Ovary (tissue), 3 donors: ENCODE data around the gene HMSD.

Source experiments
- CTCF ChIP-seq, 3 donors: fragments of 450-650 bp in 2 of 3; fragments of 200-600 bp in 1 of 3; IDR thresholded peaks; one replicate each; pipeline versions ENCODE4 v1.5.1 to v1.8.0; 2016 to 2022; ENCODE audit warnings: antibody characterized with exemption in 3 of 3, mild to moderate bottlenecking in 1 of 3
- EP300 ChIP-seq: sonication (generic); formaldehyde crosslinking; IDR thresholded peaks from one replicate; pipeline ENCODE4 v1.6.1; 2017; ENCODE audit warnings: antibody characterized with exemption
- donor health status: DM: no; HTN: no; CAD: no.

GRCh38 chr18:63979409-63979920 is 30.4 kb downstream of the HMSD start:
- TF ChIP-seq CTCF (IDR thresholded peaks at IDR 0.05) (peak; percentile 54 to 70 (median 57)), EP300 (no peak)
